GM21528 (cell line): ENCODE results near the gene CNDP1.
"Not testable (repeated sequence)": the region's sequence is repeated elsewhere in the genome, so short reads cannot be mapped to it uniquely, and the experiment has no call there.

Experiments
- ATAC-seq: cut with Tn5 transposase; IDR thresholded peaks from one replicate; pipeline ENCODE4 v1.9.1; 2021; ENCODE audit warnings: mild to moderate bottlenecking, moderate library complexity; ENCODE audit not compliant: unreplicated experiment, low FRiP score

The CNDP1 gene

DNA sequence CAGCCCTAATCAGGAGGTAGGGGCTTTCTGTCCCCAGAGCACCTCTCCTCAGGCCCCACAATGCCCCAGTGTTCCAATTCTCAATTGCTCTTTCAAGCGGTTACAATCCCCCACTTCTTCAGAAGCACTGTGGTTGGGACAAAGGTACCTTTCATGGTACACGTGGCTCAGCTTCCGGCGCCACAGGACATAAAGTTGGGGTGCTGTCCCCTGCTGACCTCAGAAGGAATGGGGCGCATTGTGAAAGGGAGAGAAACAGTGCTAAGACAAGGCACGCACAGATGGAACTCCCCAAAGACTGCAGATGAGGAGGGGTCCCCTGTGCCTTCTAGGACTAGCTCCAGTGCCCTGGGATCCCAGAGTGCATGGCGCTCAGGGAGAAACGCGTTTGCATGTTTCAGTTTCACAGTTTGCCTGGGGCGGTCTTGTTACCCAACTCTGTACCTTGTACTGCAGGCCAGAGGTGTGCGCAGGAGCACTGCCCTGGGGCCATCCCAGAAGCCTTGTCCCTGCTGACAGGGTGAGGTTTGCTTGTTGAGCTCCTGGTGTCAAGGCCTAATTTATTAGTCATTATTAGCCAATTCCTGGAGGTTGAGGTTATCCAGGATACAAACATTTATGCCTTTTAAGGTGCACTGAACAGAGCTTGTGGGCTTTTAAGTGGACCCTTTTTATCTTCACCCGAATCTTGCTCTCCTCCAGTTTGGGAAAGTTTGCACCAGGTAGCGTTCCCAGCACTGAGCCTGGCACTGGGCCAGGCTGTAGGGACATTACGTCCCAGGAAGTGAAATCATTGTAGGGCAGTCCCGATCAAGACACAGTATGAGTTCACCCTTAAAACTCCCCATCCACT is 7.6 kb downstream of the CNDP1 start:
- ATAC-seq: no peak

DNA sequence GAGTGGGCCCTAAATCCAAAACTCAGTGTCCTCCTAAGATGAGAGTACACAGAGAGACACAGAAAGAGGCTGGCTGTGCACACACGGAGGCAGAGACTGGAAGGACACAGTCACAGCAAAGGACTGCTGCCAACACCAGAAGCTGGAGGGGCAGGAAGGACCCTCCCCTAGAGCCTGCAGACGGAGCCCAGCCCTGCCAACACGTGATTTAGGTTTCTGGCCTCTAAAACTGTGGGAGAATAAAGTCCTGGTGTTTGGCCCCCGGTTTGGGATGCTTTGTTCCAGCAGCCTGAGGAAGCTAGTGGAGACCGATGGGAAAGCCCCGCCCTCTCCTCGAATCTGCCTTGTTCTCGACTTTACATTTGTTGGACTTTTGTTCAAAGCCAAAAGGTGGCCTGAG is 10.6 kb downstream of the CNDP1 start:
- no peak for ATAC-seq

DNA sequence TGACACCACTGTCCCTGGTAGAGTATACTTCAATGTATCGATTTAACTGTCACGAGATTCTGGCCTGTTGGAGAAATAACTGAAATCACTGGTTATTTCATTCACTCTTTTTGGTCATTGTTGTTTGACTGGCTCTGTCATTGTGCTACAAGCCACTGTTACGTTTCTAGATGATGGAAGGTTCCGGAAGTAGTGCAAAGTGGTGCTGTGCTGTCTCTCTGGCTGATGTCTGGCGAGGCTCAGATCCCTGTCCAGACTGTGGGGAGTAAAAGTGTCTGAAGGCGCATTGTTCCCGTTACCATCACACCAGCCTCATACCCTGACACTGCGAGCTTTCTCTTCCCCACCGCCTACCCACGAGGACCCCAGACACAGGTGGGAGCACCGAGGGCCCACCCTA is 11.7 kb downstream of the CNDP1 start:
- ATAC-seq: no peak

GRCh38 chr18:74546751-74547530 is 12.6 kb downstream of the CNDP1 start:
- ATAC-seq: no peak

- ATAC-seq: no peak
Measured at GRCh38 chr18:74547860-74548259, 13.6 kb downstream of the CNDP1 start.

GRCh38 chr18:74549591-74550104 is 15.3 kb downstream of the CNDP1 start:
- ATAC-seq: no peak

DNA sequence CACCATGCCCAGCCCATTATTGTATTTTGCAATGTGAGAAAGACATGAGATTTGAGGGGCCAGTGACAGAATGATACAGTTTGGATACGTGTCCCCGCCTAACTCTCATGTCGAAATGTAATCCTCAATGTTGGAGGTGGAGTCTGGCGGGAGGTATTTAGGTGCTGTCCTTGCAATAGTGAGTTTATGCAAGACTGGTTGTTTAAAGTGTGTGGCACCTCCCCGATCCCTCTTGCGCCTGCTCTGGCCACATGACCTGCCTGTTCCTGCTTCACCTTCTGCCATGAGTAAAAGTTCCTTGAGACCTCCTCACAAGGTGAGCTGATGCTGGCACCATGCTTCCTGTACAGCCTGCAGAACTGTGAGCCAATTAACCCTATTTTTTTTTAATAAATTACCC is 16.6 kb downstream of the CNDP1 start:
- ATAC-seq: no peak

GRCh38 chr18:74551452-74551851 is 17.2 kb downstream of the CNDP1 start:
- ATAC-seq: no peak

GRCh38 chr18:74551936-74552555 is 17.7 kb downstream of the CNDP1 start:
- peak; percentile 99 for ATAC-seq

GRCh38 chr18:74556126-74556525 is 21.8 kb downstream of the CNDP1 start:
- ATAC-seq: no peak

DNA sequence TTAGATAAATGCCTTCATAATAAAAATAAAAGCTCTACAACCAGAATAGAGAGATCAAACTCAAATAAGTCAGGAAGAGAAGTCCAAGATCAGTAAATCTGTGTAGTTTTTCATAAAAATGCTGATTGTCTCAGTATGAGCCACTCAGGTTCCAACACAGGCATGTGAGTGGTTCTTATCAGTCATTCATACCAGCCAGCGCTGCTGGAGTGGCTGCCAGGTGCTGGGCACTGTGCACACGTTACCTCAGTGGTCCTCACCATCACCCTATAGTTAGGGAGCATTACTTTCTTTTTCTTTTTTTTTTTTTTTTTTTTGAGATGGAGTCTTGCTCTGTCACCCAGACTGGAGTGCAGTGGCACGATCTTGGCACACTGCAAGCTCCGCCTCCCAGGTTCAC is 23.8 kb downstream of the CNDP1 start:
- no peak for ATAC-seq

DNA sequence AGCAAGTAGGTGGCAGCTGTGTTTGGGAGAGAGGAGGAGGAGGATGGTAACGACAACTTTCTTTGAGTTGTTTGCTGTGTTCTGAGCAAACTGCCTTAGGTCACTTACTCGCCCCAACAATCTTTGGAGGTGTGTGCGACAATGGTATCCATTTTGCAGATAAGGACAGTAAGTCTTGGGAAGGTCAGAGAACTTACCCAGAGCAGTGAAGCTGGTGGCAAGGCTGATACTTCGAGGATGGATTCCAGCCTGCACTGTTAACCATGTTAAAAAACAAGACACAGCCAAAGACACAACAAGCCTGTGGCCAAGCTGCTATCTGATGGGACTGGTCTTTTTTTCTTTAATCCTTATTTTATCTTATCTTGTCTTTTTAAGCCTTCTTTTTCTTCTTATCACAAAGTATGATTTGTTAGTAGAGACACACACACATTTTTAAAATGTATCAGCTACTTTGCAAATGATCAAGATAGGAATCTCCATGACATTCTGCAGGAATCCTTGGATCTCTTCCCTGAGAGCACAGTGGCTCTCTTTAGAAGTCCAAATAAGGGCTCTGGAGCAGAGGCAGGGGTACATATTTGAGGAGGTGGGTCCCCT is 27.9 kb downstream of the CNDP1 start:
- no peak for ATAC-seq

- no peak for ATAC-seq
Measured at GRCh38 chr18:74562775-74563174, 28.5 kb downstream of the CNDP1 start.

DNA sequence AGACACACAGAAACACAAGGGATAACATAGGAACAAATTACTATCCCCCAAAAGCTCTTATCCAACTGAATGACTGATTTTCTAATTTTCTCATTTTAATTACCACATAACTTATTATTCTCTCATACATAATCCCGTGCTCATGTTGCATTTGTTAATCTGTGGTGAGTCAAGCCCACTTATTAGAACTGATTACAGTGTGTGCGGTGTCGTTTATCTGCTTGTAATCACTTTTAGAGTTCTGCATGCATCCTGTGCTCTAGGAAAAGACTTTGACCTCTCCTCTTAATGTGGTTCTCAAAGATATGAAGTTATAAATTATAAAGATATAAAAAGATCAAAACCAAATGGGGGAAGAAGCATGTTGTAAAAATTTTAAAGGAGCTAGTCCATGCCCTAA is 29.7 kb downstream of the CNDP1 start:
- no peak for ATAC-seq

DNA sequence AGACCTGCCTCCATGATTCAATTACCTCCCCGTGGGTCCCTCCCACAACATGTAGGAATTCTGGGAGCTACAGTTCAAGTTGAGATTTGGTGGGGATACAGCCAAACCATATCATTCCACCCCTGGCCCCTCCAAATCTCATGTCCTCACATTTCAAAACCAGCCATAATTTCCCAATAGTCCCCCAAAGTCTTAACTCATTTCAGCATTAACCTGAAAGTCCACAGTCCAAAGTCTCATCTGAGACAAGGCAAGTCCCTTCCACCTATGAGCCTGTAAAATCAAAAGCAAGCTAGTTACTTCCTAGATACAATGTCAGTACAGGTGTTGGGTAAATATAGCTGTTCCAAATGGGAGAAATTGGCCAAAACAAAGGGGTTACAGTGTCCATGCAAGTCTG is 30.9 kb downstream of the CNDP1 start:
- ATAC-seq: not testable (repeated sequence)

DNA sequence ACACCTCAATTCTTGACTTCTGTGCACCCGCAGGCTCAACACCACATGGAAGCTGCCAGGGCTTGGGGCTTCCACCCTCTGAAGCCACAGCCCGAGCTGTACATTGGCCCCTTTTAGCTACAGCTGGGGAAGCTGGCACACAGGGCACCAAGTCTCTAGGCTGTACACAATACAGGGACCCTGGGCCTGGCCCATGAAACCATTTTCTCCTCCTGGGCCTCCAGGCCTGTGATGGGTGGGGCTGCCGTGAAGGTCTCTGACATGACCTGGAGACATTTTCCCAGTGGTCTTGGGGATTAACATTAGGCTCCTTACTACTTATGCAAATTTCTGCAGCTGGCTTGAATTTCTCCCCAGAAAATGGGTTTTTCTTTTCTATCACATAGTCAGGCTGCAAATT is 31.7 kb downstream of the CNDP1 start:
- ATAC-seq: not testable (repeated sequence)

DNA sequence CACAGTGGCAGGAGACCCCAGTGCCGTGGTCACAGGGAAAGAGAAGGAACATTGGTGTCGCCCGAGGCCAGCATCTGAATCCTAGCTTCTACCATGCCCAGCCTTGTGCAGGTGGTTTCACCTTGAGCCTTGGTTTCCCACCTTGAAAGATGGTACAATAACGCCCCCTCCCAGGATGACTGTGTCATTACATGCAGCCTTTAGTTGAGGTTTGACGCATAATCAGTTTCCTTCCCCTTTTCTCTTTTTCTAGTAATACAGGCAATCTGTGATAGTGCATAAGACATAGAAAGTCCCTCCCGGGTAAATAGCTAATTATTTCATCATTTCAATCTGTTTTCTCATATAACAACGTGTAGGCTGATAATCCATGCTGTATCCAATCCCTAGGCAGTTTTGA is 33.5 kb downstream of the CNDP1 start:
- no peak for ATAC-seq

DNA sequence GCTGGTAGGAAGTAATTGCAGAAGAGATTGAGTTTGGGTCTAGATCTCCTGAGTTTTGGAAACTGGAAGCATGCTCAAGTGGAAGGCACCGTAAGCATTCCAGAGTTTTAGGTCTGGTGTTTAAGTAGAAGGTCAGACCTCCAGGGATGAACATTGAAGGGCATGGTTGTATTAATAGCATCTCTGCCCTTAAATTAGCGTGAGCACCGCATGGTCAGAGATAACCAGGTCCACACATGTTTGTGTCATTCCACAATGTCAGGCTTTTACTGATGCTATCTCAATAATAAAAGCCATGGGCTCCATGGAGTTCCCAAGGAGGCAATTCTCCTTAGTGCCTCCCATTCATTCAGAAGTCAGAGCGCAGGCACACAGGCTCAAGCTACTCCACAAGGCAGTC is 35.1 kb downstream of the CNDP1 start:
- ATAC-seq: no peak

GRCh38 chr18:74570266-74570665 is 36.0 kb downstream of the CNDP1 start:
- ATAC-seq: no peak

DNA sequence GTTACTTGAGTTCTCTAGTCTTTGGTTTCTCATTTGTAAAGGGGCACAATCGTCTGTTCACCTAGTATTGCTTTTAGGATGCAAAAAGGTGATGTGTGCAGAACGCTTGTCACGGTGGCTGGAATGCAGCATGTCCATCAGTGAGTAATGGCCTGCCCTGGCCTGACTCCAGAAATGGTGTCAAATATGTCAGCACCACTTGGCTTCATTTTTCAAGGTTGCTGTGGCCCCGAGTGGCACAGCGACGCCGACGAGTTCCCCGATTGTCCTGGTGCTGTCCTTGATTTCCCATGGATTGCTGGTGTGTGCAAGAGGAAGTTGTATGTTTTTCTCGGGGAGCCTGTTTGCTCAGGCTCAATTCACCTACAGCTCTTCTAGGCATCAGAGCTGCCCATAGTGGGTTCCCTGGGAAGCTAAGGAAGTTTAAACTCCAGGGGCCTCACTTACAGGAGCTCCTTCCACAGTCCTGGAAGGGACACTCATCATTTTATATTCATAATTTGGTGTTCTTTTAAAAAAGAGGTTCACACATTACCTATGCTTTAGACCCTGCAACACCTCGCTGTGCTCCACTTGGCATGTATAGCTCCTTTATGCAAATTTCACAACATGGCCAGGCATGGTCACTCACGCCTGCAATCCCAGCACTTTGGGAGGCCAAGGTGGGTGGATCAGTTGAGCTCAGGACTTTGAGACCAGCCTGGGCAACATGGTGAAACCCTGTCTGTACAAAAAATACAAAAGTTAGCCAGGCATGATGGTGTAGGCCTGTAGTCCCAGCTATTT is 37.8 kb downstream of the CNDP1 start:
- no peak for ATAC-seq
